Measurements from ENCODE around the gene TRIM67.

TRIM67 gene

GRCh38 chr1:231217056-231217455 lies 55.2 kb downstream of the TRIM67 start:
- Histone ChIP-seq H3K27ac (ENCODE audit: poor library complexity, severe bottlenecking) (no peak overlapping the region), H3K4me1 (ENCODE audit: insufficient read depth, poor library complexity, severe bottlenecking) (no peaks in the 10 kb centered on the region), H3K36me3 (ENCODE audit: low read depth) (no peaks in the 10 kb centered on the region), H3K9me3 (ENCODE audit: severe bottlenecking) (no peaks in the 10 kb centered on the region), H3K27me3 (ENCODE audit: insufficient read depth, poor library complexity, severe bottlenecking) (no peaks in the 10 kb centered on the region), H3K4me3 (ENCODE audit: severe bottlenecking) (no peak overlapping the region)
- ATAC-seq (ENCODE audit: low read depth): no peak
- TF ChIP-seq CTCF (IDR thresholded peaks at IDR 0.05; ENCODE audit: poor library complexity, severe bottlenecking): no peak
- DNase-seq (ENCODE audit: low spot score): no peak

GRCh38 chr1:231218078-231218477 lies 56.2 kb downstream of the TRIM67 start:
- ATAC-seq (ENCODE audit: low read depth) (no peak), DNase-seq (ENCODE audit: low spot score) (no peak)
- Histone ChIP-seq H3K9me3 (ENCODE audit: severe bottlenecking) (no peaks in the 10 kb centered on the region), H3K4me1 (ENCODE audit: insufficient read depth, poor library complexity, severe bottlenecking) (no peaks in the 10 kb centered on the region), H3K27me3 (ENCODE audit: insufficient read depth, poor library complexity, severe bottlenecking) (no peaks in the 10 kb centered on the region), H3K4me3 (ENCODE audit: severe bottlenecking) (no peak overlapping the region), H3K36me3 (ENCODE audit: low read depth) (no peaks in the 10 kb centered on the region), H3K27ac (ENCODE audit: poor library complexity, severe bottlenecking) (no peak overlapping the region)
- TF ChIP-seq CTCF (IDR thresholded peaks at IDR 0.05; ENCODE audit: poor library complexity, severe bottlenecking): no peak

GRCh38 chr1:231219422-231220401 lies 57.9 kb downstream of the TRIM67 start:
- no peak for TF ChIP-seq CTCF (IDR thresholded peaks at IDR 0.05; ENCODE audit: poor library complexity, severe bottlenecking)
- no peak for ATAC-seq (ENCODE audit: low read depth)
- Histone ChIP-seq H3K4me3 (ENCODE audit: severe bottlenecking) (no peak overlapping the region), H3K27ac (ENCODE audit: poor library complexity, severe bottlenecking) (no peak overlapping the region), H3K27me3 (ENCODE audit: insufficient read depth, poor library complexity, severe bottlenecking) (no peaks in the 10 kb centered on the region), H3K4me1 (ENCODE audit: insufficient read depth, poor library complexity, severe bottlenecking) (no peaks in the 10 kb centered on the region), H3K9me3 (ENCODE audit: severe bottlenecking) (no peaks in the 10 kb centered on the region), H3K36me3 (ENCODE audit: low read depth) (no peaks in the 10 kb centered on the region)
- DNase-seq (ENCODE audit: low spot score): no peak

GRCh38 chr1:231220801-231221200 lies 58.9 kb downstream of the TRIM67 start:
- Histone ChIP-seq H3K27me3 (ENCODE audit: insufficient read depth, poor library complexity, severe bottlenecking) (no peaks in the 10 kb centered on the region), H3K4me3 (ENCODE audit: severe bottlenecking) (no peak overlapping the region), H3K36me3 (ENCODE audit: low read depth) (peaks cover 7% of the 10 kb centered on the region; the same call in 1 of the 2 replicates), H3K27ac (ENCODE audit: poor library complexity, severe bottlenecking) (no peak overlapping the region), H3K9me3 (ENCODE audit: severe bottlenecking) (no peaks in the 10 kb centered on the region), H3K4me1 (ENCODE audit: insufficient read depth, poor library complexity, severe bottlenecking) (no peaks in the 10 kb centered on the region)
- no peak for TF ChIP-seq CTCF (IDR thresholded peaks at IDR 0.05; ENCODE audit: poor library complexity, severe bottlenecking)
- DNase-seq (ENCODE audit: low spot score): no peak
- no peak for ATAC-seq (ENCODE audit: low read depth)

GRCh38 chr1:231226156-231226555 lies 64.3 kb downstream of the TRIM67 start:
- no peak for TF ChIP-seq CTCF (IDR thresholded peaks at IDR 0.05; ENCODE audit: poor library complexity, severe bottlenecking)
- DNase-seq (ENCODE audit: low spot score): no peak
- peaks cover 16% of the 10 kb centered on the region; the same call in 1 of the 2 replicates for H3K36me3 ChIP-seq (ENCODE audit: low read depth)

More at GRCh38 chr1:231226156-231226555, 64.3 kb downstream of the TRIM67 start:
- no peak overlapping the region for H3K27ac ChIP-seq (ENCODE audit: poor library complexity, severe bottlenecking)
- no peaks in the 10 kb centered on the region for H3K9me3 ChIP-seq (ENCODE audit: severe bottlenecking)
- no peak overlapping the region for H3K4me3 ChIP-seq (ENCODE audit: severe bottlenecking)
- no peaks in the 10 kb centered on the region for H3K4me1 ChIP-seq (ENCODE audit: insufficient read depth, poor library complexity, severe bottlenecking)
- no peak for ATAC-seq (ENCODE audit: low read depth)
- H3K27me3 ChIP-seq (ENCODE audit: insufficient read depth, poor library complexity, severe bottlenecking): no peaks in the 10 kb centered on the region
